T-helper 2 cell treated with Interferon-gamma antibody and Interleukin-4, amounts not matched to agents 100 ng/mL and 5 ng/mL, for 36 hours (primary cell): ENCODE measurements around the gene STARD5. TPM values are rescaled to one million over a fixed set of nuclear protein-coding genes. Genes with fewer than 3 reads are reported as not detected.

Experiments used
- intact Hi-C: fragments of 100-400 bp; cut with micrococcal nuclease; formaldehyde crosslinking; loops from one replicate; pipeline ENCODE4 v1.15.1; 2023
- total RNA-seq: library from RNA; stranded (reverse); gene quantifications from 2 replicates; pipeline ENCODE4 v1.2.3, GENCODE V29; 2022

The STARD5 gene
- total RNA-seq, 1 donor from 2014 or later, result 3.2 TPM

- intact Hi-C loops, result loop anchor here (1.0 to 2.0 kb wide), 5 partner anchors 9 to 751 kb away; partner anchors contain the start of genes MEX3B, STARD5 and TLNRD1
These were observed 28.3 kb downstream of the STARD5 start for GRCh38 chr15:81295486-81296121.

- intact Hi-C loops, result loop anchor here (5.0 kb wide), 1 partner anchor 1518 kb away; no protein-coding TSS in a partner anchor
These were observed 29.4 kb downstream of the STARD5 start for GRCh38 chr15:81294516-81294880.

GRCh38 chr15:81293728-81294515 is 30.0 kb downstream of the STARD5 start:
- intact Hi-C loops, result loop anchor here (5.0 kb wide), 1 partner anchor 1518 kb away; no protein-coding TSS in a partner anchor

GRCh38 chr15:81292523-81293001 is 31.4 kb downstream of the STARD5 start:
- intact Hi-C loops, result loop anchor here (5.0 kb wide), 1 partner anchor 1520 kb away; no protein-coding TSS in a partner anchor

- intact Hi-C loops, result loop anchor here (5.0 kb wide), 1 partner anchor 1520 kb away; no protein-coding TSS in a partner anchor
These were observed 31.9 kb downstream of the STARD5 start for GRCh38 chr15:81291916-81292522.

- intact Hi-C loops, result loop anchor here (5.0 kb wide), 1 partner anchor 1522 kb away; no protein-coding TSS in a partner anchor
These were observed 34.0 kb downstream of the STARD5 start for GRCh38 chr15:81289910-81290309.

GRCh38 chr15:81288616-81289015 is 35.3 kb downstream of the STARD5 start:
- intact Hi-C loops, result no loop called here

- intact Hi-C loops, result no loop called here
These were observed 35.9 kb downstream of the STARD5 start for GRCh38 chr15:81288040-81288439.

GRCh38 chr15:81286621-81287121 is 37.3 kb downstream of the STARD5 start:
- intact Hi-C loops, result no loop called here

- intact Hi-C loops, result no loop called here
These were observed 38.5 kb downstream of the STARD5 start for GRCh38 chr15:81285461-81285860.

GRCh38 chr15:81284256-81285031 is 39.5 kb downstream of the STARD5 start:
- intact Hi-C loops, result no loop called here

- intact Hi-C loops, result no loop called here
These were observed 41.0 kb downstream of the STARD5 start for GRCh38 chr15:81282911-81283310.

GRCh38 chr15:81282606-81282895 is 41.4 kb downstream of the STARD5 start:
- intact Hi-C loops, result no loop called here

- intact Hi-C loops, result no loop called here
These were observed 42.0 kb downstream of the STARD5 start for GRCh38 chr15:81281766-81282605.

- intact Hi-C loops, result no loop called here
These were observed 42.5 kb downstream of the STARD5 start for GRCh38 chr15:81281456-81281735.

- intact Hi-C loops, result no loop called here
These were observed 43.1 kb downstream of the STARD5 start for GRCh38 chr15:81280696-81281455.

GRCh38 chr15:81279621-81280485 is 44.1 kb downstream of the STARD5 start:
- intact Hi-C loops, result no loop called here

GRCh38 chr15:81278306-81279029 is 45.5 kb downstream of the STARD5 start:
- intact Hi-C loops, result no loop called here
